Measurements from ENCODE around the gene HERPUD2. TPM values are rescaled to one million over a fixed set of nuclear protein-coding genes. Genes with fewer than 3 reads are reported as not detected.

Gene HERPUD2
- polyA plus RNA-seq, 1 donor (not counting 4 experiments of a cell fraction or from before 2014, with no cell fraction given) = 43.6 TPM

DNA sequence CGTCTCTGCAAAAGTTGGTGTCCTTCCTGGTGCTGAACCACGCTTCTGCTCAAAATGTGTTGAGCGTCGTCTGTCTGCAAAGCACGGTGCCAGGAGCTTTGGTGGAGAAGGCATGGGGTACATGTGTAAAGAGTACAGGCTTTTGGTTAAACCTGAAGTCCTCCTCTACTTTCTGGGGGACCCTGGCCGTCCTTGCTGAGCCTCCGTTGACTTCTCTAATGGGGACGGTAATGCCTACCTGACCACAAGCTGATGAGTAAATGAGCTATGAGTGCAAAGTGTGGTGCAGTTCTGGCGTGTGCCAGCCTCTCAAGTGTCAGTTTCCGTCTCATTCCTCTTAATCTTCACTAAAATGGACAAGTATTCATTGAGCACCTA, 527 bp upstream of the HERPUD2 start:
- no peak for DNase-seq (ENCODE audit: low read depth, low spot score)

DNA sequence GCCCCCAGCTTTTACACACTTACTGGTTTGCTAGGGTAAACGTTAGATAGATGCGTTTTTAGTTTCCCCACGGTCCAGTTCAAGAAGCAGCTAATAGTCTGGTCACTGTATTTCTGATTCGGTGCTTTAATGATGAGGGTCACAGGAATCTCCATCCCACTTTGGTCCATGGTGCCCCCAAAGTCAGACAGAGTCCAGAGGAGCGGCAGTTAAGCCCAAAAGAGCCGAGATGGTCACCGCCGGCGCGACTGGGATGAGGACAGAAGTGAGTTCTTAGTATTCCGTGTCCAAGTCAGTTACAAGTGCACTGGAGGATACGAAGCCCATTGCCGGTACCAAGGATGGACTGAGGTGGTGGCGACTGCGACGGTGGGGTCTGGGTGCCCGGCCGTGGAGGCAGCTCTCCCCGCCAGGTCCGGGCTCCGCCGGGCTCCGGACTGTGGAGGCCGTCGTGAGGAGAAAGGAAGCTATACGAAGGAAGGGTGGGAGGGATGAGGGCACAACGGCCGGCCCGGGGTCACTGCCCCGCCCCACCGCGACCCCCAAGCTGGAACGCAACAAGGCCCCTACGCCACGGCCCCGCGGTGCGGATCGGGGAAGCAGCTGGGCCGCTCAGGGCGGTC, 663 bp downstream of the HERPUD2 start:
- Histone ChIP-seq H3K4me3 (ENCODE audit: control insufficient read depth in 2 of 3, extremely low read depth in 1 of 3, insufficient read depth in 2 of 3, low read depth in 1 of 3, low read length in 3 of 3) (peak overlapping the region; percentile 66 to 92 (median 89)), H3K79me2 (ENCODE audit: control insufficient read depth, insufficient read depth, low read length) (peaks cover 55% of the 10 kb centered on the region), H3K9ac (ENCODE audit: control insufficient read depth, extremely low read depth, insufficient read depth, low read length) (peak overlapping the region; percentile 86), H3K4me2 (ENCODE audit: control insufficient read depth, extremely low read depth, insufficient read depth, low read depth, low read length) (peak overlapping the region; percentile 92), H3K9me3 (ENCODE audit: control insufficient read depth, low read depth, low read length) (no peaks in the 10 kb centered on the region), H3K4me1 (ENCODE audit: control insufficient read depth, extremely low read depth, insufficient read depth, low read length) (peaks cover 34% of the 10 kb centered on the region), H3K36me3 (ENCODE audit: control insufficient read depth in 2 of 2, extremely low read depth in 1 of 2, insufficient read depth in 2 of 2, low read length in 2 of 2) (peaks cover 1 to 7% of the 10 kb centered on the region in 2 experiments), H3K9me1 (ENCODE audit: control insufficient read depth, extremely low read depth, insufficient read depth, low read length) (no peaks in the 10 kb centered on the region), H4K20me1 (ENCODE audit: control insufficient read depth, extremely low read depth, insufficient read depth, low read length) (no peaks in the 10 kb centered on the region), H3K27me3 (ENCODE audit: control insufficient read depth, extremely low read depth, insufficient read depth, low read length) (no peaks in the 10 kb centered on the region), H3K27ac (ENCODE audit: control insufficient read depth, insufficient read depth, low read length) (peak overlapping the region; percentile 89), H2AFZ (ENCODE audit: control insufficient read depth, low read length) (peak overlapping the region; percentile 62)
- FAIRE-seq = no peak
- no peak for DNase-seq (ENCODE audit: low read depth, low spot score)
- dilution Hi-C loops (cut with MboI; ENCODE audit: extremely low pct_ligation_motif_present, low sequenced_read_pairs) = no loop called here
- TF ChIP-seq EZH2 (IDR thresholded peaks at IDR 0.05; ENCODE audit: low read length) = no peak
- TF ChIP-seq, protein P1, sequence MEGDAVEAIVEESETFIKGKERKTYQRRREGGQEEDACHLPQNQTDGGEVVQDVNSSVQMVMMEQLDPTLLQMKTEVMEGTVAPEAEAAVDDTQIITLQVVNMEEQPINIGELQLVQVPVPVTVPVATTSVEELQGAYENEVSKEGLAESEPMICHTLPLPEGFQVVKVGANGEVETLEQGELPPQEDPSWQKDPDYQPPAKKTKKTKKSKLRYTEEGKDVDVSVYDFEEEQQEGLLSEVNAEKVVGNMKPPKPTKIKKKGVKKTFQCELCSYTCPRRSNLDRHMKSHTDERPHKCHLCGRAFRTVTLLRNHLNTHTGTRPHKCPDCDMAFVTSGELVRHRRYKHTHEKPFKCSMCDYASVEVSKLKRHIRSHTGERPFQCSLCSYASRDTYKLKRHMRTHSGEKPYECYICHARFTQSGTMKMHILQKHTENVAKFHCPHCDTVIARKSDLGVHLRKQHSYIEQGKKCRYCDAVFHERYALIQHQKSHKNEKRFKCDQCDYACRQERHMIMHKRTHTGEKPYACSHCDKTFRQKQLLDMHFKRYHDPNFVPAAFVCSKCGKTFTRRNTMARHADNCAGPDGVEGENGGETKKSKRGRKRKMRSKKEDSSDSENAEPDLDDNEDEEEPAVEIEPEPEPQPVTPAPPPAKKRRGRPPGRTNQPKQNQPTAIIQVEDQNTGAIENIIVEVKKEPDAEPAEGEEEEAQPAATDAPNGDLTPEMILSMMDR (optimal IDR thresholded peaks at IDR 0.05 in 1 of 3, IDR thresholded peaks at IDR 0.05 in 1 of 3, conservative IDR thresholded peaks at IDR 0.05 in 1 of 3; ENCODE audit: extremely low read depth in 1 of 3, insufficient read depth in 2 of 3, low read length in 3 of 3) = no peak

More for the DNA sequence above, 527 bp upstream of the HERPUD2 start:
- Histone ChIP-seq H3K4me2 (ENCODE audit: control insufficient read depth, extremely low read depth, insufficient read depth, low read depth, low read length) (peak overlapping the region; percentile 98), H3K27me3 (ENCODE audit: control insufficient read depth, extremely low read depth, insufficient read depth, low read length) (no peaks in the 10 kb centered on the region), H2AFZ (ENCODE audit: control insufficient read depth, low read length) (peak overlapping the region; percentile 62), H3K36me3 (ENCODE audit: control insufficient read depth in 2 of 2, extremely low read depth in 1 of 2, insufficient read depth in 2 of 2, low read length in 2 of 2) (peaks cover 1 to 7% of the 10 kb centered on the region in 2 experiments), H3K4me3 (ENCODE audit: control insufficient read depth in 2 of 3, extremely low read depth in 1 of 3, insufficient read depth in 2 of 3, low read depth in 1 of 3, low read length in 3 of 3) (peak overlapping the region; percentile 66 to 92 (median 89)), H3K79me2 (ENCODE audit: control insufficient read depth, insufficient read depth, low read length) (peaks cover 49% of the 10 kb centered on the region), H3K9me1 (ENCODE audit: control insufficient read depth, extremely low read depth, insufficient read depth, low read length) (no peaks in the 10 kb centered on the region), H3K27ac (ENCODE audit: control insufficient read depth, insufficient read depth, low read length) (peak overlapping the region; percentile 89), H4K20me1 (ENCODE audit: control insufficient read depth, extremely low read depth, insufficient read depth, low read length) (no peaks in the 10 kb centered on the region), H3K9me3 (ENCODE audit: control insufficient read depth, low read depth, low read length) (no peaks in the 10 kb centered on the region), H3K9ac (ENCODE audit: control insufficient read depth, extremely low read depth, insufficient read depth, low read length) (peak overlapping the region; percentile 86), H3K4me1 (ENCODE audit: control insufficient read depth, extremely low read depth, insufficient read depth, low read length) (peaks cover 34% of the 10 kb centered on the region)
- no peak for FAIRE-seq
- dilution Hi-C loops (cut with MboI; ENCODE audit: extremely low pct_ligation_motif_present, low sequenced_read_pairs) = no loop called here
- no peak for TF ChIP-seq EZH2 (IDR thresholded peaks at IDR 0.05; ENCODE audit: low read length)
- TF ChIP-seq, protein P1 (optimal IDR thresholded peaks at IDR 0.05 in 1 of 3, IDR thresholded peaks at IDR 0.05 in 1 of 3, conservative IDR thresholded peaks at IDR 0.05 in 1 of 3; ENCODE audit: extremely low read depth in 1 of 3, insufficient read depth in 2 of 3, low read length in 3 of 3) = no peak
